ENCODE data around the gene KLK14.

KLK14 gene

DNA sequence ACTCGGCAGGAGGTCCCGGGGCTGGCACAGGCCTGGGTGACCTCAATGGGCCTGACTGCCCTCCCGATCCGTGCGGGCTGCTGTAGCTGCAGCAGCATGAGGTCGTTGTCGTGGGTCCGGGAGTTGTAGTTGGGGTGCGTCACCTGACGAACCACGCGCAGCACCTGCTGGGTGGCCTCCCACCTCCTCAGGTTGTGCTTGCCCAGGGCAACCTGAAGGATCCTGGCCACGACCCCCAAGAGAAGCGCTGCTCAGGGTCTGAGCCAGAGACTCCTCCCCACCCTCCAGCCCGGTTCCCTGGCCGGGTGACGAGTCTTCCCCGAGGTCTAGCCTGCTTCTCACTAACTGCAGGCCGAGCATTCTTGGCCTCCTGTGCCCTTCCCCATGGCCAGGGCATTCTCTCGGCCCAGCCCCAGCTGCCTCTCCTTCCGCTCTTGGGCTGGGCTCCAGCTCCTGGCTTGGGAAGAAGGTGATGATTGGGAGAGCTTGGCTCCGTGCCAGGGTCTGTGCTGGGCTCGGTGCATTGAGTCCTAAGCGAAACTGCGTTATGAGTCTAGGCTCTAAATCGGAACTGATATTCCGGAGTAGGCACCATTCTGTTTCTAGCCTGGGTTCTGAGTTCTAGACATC lies 3.1 kb downstream of the KLK14 start:
- H3K4me1 Mint-ChIP-seq: peaks cover 16% of the 10 kb centered on the region
- no peaks in the 10 kb centered on the region for H3K9me3 Mint-ChIP-seq
- H3K27me3 Mint-ChIP-seq (ENCODE audit: low read depth, poor library complexity): peaks cover 15% of the 10 kb centered on the region
- DNase-seq: no peak
- H3K36me3 Mint-ChIP-seq (ENCODE audit: low read depth): no peaks in the 10 kb centered on the region
- no peak overlapping the region for H3K27ac Mint-ChIP-seq
- no peak overlapping the region for H3K4me3 Mint-ChIP-seq
- TF ChIP-seq, protein P1, sequence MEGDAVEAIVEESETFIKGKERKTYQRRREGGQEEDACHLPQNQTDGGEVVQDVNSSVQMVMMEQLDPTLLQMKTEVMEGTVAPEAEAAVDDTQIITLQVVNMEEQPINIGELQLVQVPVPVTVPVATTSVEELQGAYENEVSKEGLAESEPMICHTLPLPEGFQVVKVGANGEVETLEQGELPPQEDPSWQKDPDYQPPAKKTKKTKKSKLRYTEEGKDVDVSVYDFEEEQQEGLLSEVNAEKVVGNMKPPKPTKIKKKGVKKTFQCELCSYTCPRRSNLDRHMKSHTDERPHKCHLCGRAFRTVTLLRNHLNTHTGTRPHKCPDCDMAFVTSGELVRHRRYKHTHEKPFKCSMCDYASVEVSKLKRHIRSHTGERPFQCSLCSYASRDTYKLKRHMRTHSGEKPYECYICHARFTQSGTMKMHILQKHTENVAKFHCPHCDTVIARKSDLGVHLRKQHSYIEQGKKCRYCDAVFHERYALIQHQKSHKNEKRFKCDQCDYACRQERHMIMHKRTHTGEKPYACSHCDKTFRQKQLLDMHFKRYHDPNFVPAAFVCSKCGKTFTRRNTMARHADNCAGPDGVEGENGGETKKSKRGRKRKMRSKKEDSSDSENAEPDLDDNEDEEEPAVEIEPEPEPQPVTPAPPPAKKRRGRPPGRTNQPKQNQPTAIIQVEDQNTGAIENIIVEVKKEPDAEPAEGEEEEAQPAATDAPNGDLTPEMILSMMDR (IDR thresholded peaks at IDR 0.05): no peak

DNA sequence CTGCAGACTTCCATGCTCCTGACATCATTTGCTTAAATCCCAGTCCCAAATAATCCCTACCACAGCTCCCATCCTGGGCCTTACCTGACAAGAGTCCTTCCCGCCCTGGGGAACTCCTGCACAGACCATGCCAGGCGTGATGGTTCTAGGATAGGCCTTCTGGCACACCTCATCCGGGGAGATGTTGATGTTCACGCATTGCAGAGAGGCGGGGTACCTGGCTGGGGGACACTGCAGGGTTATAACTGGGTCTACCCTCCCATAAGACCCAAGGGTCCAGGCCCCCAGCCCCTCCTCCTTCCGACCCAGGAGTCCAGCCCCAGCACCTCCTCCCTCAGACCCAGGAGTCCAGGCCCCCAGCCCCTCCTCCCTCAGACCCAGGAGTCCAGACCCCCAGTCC lies 4.0 kb downstream of the KLK14 start:
- no peaks in the 10 kb centered on the region for H3K36me3 Mint-ChIP-seq (ENCODE audit: low read depth)
- H3K9me3 Mint-ChIP-seq: peaks cover 8% of the 10 kb centered on the region
- no peak for DNase-seq
- TF ChIP-seq, protein P1 (IDR thresholded peaks at IDR 0.05): no peak
- peaks cover 15% of the 10 kb centered on the region for H3K27me3 Mint-ChIP-seq (ENCODE audit: low read depth, poor library complexity)
- H3K4me3 Mint-ChIP-seq: no peak overlapping the region
- H3K4me1 Mint-ChIP-seq: peaks cover 16% of the 10 kb centered on the region
- no peak overlapping the region for H3K27ac Mint-ChIP-seq

DNA sequence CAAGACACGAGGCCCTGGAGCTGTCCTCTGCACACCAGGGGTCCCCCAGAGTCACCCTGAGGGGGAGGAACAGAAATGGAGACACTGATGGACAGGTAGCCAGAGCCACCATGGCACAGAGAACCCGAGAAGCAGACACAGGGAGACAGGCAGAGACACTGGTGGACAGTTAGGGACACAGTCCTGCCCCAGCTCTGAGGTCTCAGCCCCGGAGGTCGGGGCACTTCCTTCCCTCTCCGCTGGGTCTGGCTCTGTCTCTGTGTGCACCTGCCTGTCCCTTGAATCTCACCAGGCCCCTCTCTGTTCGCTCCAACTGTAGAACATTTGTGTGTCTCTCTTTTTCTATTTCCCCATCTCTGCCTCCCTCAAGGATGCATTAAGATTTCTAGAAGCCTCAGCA lies 4.6 kb downstream of the KLK14 start:
- Mint-ChIP-seq H3K27me3 (ENCODE audit: low read depth, poor library complexity) (peaks cover 13% of the 10 kb centered on the region), H3K27ac (no peak overlapping the region), H3K4me1 (peaks cover 11% of the 10 kb centered on the region), H3K4me3 (no peak overlapping the region), H3K36me3 (ENCODE audit: low read depth) (no peaks in the 10 kb centered on the region), H3K9me3 (peaks cover 14% of the 10 kb centered on the region)
- TF ChIP-seq, protein P1 (IDR thresholded peaks at IDR 0.05): no peak
- no peak for DNase-seq

DNA sequence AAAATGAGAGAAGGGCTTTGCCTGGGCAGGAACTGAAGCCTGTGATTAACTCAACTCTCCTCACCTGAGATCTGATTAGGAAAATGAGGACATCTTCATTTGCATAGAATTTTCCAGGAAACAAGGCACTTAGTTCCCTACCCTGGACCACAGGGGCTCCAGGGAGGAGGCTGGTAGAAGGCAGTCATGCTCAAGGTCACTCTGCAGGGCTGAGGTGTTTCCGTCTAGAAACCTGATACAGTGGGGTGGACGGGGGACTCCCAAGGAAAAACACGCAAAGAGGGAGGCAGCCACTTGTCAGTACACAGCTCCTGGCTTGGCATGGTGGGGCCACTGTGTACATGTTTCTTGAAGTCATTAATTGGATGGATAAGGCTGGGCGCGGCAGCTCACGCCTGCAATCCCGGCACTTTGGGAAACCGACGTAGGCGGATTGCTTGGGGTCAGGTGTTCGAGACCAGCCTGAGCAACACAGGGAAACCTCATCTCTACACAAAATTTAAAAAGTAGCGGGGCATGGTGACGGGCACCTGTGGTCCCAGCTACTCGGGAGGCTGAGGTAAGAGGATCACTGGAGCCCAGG lies 6.0 kb downstream of the KLK14 start:
- H3K9me3 Mint-ChIP-seq: peaks cover 18% of the 10 kb centered on the region
- peaks cover 10% of the 10 kb centered on the region for H3K27me3 Mint-ChIP-seq (ENCODE audit: low read depth, poor library complexity)
- no peaks in the 10 kb centered on the region for H3K36me3 Mint-ChIP-seq (ENCODE audit: low read depth)
- TF ChIP-seq, protein P1 (IDR thresholded peaks at IDR 0.05): no peak
- DNase-seq: no peak
- H3K4me1 Mint-ChIP-seq: no peaks in the 10 kb centered on the region
- no peak overlapping the region for H3K27ac Mint-ChIP-seq
- no peak overlapping the region for H3K4me3 Mint-ChIP-seq

DNA sequence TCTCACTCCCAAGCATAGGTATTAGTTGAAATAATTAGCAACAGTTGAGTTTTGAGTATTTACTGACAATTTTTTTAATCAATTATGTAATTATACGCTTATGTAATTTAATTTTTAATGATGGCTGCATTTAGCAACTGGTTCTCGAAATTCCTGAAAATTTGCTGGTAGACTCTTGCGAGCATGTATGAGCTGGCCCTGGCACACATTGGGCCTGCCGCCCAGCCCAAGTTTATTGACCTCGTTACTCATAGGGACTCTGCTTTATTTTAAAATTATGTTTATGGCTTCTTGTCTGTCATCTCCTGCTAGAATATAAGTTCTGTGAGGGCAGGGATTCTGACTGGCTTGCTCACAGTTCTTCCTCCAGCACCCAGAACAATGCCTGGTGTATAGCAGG lies 6.7 kb downstream of the KLK14 start:
- Mint-ChIP-seq H3K4me3 (no peak overlapping the region), H3K4me1 (no peaks in the 10 kb centered on the region), H3K9me3 (peaks cover 18% of the 10 kb centered on the region), H3K27ac (no peak overlapping the region), H3K27me3 (ENCODE audit: low read depth, poor library complexity) (peaks cover 13% of the 10 kb centered on the region), H3K36me3 (ENCODE audit: low read depth) (no peaks in the 10 kb centered on the region)
- TF ChIP-seq, protein P1 (IDR thresholded peaks at IDR 0.05): no peak
- DNase-seq: no peak

DNA sequence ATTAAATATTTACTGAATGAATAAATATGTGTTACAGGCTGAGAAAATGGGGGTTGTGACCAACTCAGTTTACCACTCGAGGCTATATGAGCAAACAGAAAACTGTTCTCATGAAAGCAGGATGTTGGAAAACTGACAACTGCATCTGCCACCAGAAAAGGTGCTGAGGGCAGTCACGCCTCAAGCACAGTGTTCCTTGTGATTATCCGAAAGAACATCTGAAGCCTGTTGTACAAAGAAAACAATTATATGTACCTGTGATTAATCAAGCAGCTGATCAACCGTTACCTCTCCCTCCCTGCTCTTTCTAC lies 11.6 kb downstream of the KLK14 start:
- Mint-ChIP-seq H3K4me1 (peaks cover under 1% of the 10 kb centered on the region), H3K27me3 (ENCODE audit: low read depth, poor library complexity) (peaks cover 30% of the 10 kb centered on the region), H3K27ac (no peak overlapping the region), H3K36me3 (ENCODE audit: low read depth) (no peaks in the 10 kb centered on the region), H3K9me3 (peaks cover 18% of the 10 kb centered on the region), H3K4me3 (no peak overlapping the region)
- no peak for DNase-seq
- TF ChIP-seq, protein P1 (IDR thresholded peaks at IDR 0.05): no peak

Measured in nephron progenitor cell (in vitro differentiated cells).